Measurements from ENCODE around the gene SPTAN1. TPM values are rescaled to one million over a fixed set of nuclear protein-coding genes. Genes with fewer than 3 reads are reported as not detected.
A peak's percentile ranks its signal among the peaks of the same experiment; 100 is the strongest.

The SPTAN1 gene
- polyA plus RNA-seq, 4 donors: 98.1 to 243 (median 152) TPM

DNA sequence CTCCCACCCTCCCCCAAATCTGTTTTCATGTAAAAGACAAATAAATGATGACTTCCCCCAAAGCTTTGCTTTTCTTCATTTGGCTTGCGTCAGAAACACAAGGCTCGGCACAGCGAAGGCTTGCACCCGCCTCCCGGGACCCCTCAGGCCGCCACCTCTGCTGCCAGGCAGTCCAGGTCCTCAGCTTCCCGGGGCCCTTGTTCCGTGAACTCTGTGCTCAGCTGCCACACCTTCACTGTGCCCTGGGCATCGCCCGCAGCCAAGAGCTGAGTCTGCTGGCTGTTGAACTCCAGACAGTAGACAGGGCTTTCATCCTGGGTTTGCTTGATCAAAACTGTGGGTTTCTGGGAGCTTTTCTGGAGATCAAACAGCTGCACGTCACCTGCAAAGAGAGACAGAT is 81.2 kb downstream of the SPTAN1 start:
- Histone ChIP-seq H3K9me3 (ENCODE audit: control insufficient read depth in 2 of 2, insufficient read depth in 1 of 2, low read depth in 1 of 2, low read length in 1 of 2) (no peaks in the 10 kb centered on the region), H3K27ac (ENCODE audit: low read depth in 1 of 3, low read length in 2 of 3) (peak overlapping the region in 1 of 3 donors; percentile 98), H3K4me3 (ENCODE audit: low read depth in 1 of 3, low read length in 3 of 3) (no peak overlapping the region), H3K36me3 (ENCODE audit: control insufficient read depth in 3 of 3, insufficient read depth in 2 of 3, low read depth in 1 of 3, low read length in 3 of 3) (peaks cover 10 to 97% (median 24%) of the 10 kb centered on the region in 3 donors), H3K27me3 (ENCODE audit: control insufficient read depth in 3 of 3, insufficient read depth in 3 of 3, low read length in 3 of 3) (no peaks in the 10 kb centered on the region), H3K4me1 (ENCODE audit: control insufficient read depth in 3 of 3, insufficient read depth in 2 of 3, low read depth in 1 of 3, low read length in 2 of 3) (peaks cover 0 to 26% (median 5%) of the 10 kb centered on the region in 3 donors)
- DNase-seq (peak in 1 of 2 donors; percentile 78), FAIRE-seq (no peak)
- 66 to 79% (median 73%) methylated on average over 11 of the region's 11 CpGs for WGBS, 3 donors

DNA sequence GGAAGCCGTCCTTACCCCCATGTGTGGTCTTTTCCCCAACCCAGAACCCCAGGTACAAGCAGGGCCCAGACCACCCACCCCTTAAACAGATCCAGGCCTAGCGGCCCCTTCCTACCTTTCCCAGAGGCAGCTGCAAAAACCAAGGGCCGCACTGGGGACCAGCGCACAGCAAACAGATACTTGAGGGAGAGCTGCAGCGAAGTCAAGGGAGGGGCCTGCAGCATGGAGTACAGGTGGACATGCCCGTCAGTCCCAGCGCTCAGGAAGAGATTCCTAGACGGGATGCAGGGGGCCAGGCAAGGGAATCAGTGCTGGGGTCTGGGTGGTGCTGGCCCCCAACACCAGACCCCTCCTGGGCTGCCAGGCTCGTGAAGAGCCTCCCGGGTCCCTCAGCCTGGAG is 81.7 kb downstream of the SPTAN1 start:
- Histone ChIP-seq H3K9me3 (ENCODE audit: control insufficient read depth in 2 of 2, insufficient read depth in 1 of 2, low read depth in 1 of 2, low read length in 1 of 2) (no peaks in the 10 kb centered on the region), H3K36me3 (ENCODE audit: control insufficient read depth in 3 of 3, insufficient read depth in 2 of 3, low read depth in 1 of 3, low read length in 3 of 3) (peaks cover 8 to 92% (median 24%) of the 10 kb centered on the region in 3 donors), H3K4me1 (ENCODE audit: control insufficient read depth in 3 of 3, insufficient read depth in 2 of 3, low read depth in 1 of 3, low read length in 2 of 3) (peaks cover 0 to 26% (median 5%) of the 10 kb centered on the region in 3 donors), H3K4me3 (ENCODE audit: low read depth in 1 of 3, low read length in 3 of 3) (peak overlapping the region in 1 of 3 donors; percentile 46), H3K27me3 (ENCODE audit: control insufficient read depth in 3 of 3, insufficient read depth in 3 of 3, low read length in 3 of 3) (no peaks in the 10 kb centered on the region), H3K27ac (ENCODE audit: low read depth in 1 of 3, low read length in 2 of 3) (peak overlapping the region in 1 of 3 donors; percentile 98)
- no peak for DNase-seq
- WGBS, 3 donors: 87 to 94% (median 94%) methylated on average over 10 of the region's 10 CpGs
- FAIRE-seq: no peak

DNA sequence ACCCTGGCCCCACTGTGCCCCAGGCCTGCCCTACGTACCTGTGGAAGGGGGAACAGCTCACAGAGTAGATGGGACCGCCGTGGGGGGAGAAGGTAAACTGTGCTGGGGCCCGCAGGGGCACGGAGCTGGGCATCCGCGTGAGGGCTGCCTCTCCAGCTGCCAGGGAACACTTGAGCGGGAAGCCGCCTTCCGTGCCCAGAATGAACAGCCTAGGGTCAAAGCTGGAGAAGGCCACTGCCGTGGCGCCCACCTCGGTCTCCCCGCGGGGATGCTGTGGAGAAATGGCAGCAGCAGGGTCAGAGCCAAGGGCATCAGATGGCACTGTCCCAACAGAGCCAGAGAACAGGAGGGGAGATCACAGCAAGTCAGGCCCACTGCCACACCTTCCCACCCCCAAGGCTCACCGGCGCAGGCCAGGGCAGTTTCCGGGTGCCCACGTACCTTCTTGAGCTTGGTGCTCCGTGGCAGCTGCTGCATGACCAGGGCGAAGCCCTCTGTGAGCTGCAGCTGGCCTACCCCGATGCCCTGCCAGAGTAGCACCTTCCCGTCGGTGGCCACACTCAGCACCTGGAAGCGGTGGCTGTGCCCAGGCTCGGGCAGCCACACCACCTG is 82.4 kb downstream of the SPTAN1 start:
- Histone ChIP-seq H3K36me3 (ENCODE audit: control insufficient read depth in 3 of 3, insufficient read depth in 2 of 3, low read depth in 1 of 3, low read length in 3 of 3) (peaks cover 8 to 91% (median 19%) of the 10 kb centered on the region in 3 donors), H3K4me3 (ENCODE audit: low read depth in 1 of 3, low read length in 3 of 3) (peak overlapping the region in 1 of 3 donors; percentile 46), H3K27me3 (ENCODE audit: control insufficient read depth in 3 of 3, insufficient read depth in 3 of 3, low read length in 3 of 3) (no peaks in the 10 kb centered on the region), H3K9me3 (ENCODE audit: control insufficient read depth in 2 of 2, insufficient read depth in 1 of 2, low read depth in 1 of 2, low read length in 1 of 2) (no peaks in the 10 kb centered on the region), H3K4me1 (ENCODE audit: control insufficient read depth in 3 of 3, insufficient read depth in 2 of 3, low read depth in 1 of 3, low read length in 2 of 3) (peaks cover 0 to 26% (median 5%) of the 10 kb centered on the region in 3 donors), H3K27ac (ENCODE audit: low read depth in 1 of 3, low read length in 2 of 3) (peak overlapping the region; percentile 83 to 98 (median 91))
- WGBS, 3 donors: 40 to 77% (median 65%) methylated on average over 20 to 26 of the region's 26 CpGs
- FAIRE-seq: no peak
- DNase-seq: no peak

DNA sequence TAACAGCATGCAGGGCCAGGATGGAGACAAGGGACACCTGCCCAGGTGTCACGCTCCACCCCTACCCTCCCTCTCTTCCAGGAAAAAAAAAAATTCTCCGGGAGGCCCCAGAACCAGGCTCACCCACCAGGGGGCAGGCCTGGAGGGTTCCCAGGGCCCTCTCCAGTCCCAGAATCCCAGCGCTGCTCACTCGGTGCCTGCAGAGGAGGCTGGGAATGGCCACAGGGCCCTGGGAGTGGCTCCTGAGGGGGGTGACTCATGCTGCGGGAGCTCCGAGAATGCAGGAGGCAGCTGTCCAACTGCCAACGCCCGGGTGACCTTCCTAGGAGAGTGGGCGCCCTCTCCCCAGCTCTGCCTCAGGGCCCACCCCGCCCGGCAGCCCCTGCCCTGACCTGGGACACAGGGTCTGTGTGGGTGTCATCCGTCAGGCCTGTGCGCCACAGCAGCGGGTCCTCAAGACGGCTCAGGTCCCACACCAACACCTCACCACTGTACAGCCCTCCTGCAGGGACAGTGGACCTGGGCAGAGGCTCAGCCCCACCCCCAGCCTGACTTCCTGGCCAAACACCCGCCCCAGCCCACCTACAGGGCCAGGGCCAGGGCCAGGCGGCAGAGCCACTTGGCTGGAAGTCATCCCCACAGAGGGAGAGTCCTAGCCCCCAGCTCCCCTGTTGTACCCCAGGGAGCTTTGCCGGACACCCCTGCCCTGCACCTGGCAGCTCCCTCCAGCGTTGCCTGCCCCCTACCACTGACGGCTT is 83.1 kb downstream of the SPTAN1 start:
- Histone ChIP-seq H3K27ac (ENCODE audit: low read depth in 1 of 3, low read length in 2 of 3) (peak overlapping the region; percentile 91 to 98 (median 91)), H3K36me3 (ENCODE audit: control insufficient read depth in 3 of 3, insufficient read depth in 2 of 3, low read depth in 1 of 3, low read length in 3 of 3) (peaks cover 8 to 89% (median 15%) of the 10 kb centered on the region in 3 donors), H3K4me3 (ENCODE audit: low read depth in 1 of 3, low read length in 3 of 3) (peak overlapping the region in 2 of 3 donors; percentile 22 to 46), H3K9me3 (ENCODE audit: control insufficient read depth in 2 of 2, insufficient read depth in 1 of 2, low read depth in 1 of 2, low read length in 1 of 2) (no peaks in the 10 kb centered on the region), H3K27me3 (ENCODE audit: control insufficient read depth in 3 of 3, insufficient read depth in 3 of 3, low read length in 3 of 3) (no peaks in the 10 kb centered on the region), H3K4me1 (ENCODE audit: control insufficient read depth in 3 of 3, insufficient read depth in 2 of 3, low read depth in 1 of 3, low read length in 2 of 3) (peaks cover 0 to 26% (median 5%) of the 10 kb centered on the region in 3 donors)
- FAIRE-seq: no peak
- 12 to 40% (median 24%) methylated on average over 18 to 20 of the region's 20 CpGs for WGBS, 3 donors
- peak; percentile 93 to 97 for DNase-seq

DNA sequence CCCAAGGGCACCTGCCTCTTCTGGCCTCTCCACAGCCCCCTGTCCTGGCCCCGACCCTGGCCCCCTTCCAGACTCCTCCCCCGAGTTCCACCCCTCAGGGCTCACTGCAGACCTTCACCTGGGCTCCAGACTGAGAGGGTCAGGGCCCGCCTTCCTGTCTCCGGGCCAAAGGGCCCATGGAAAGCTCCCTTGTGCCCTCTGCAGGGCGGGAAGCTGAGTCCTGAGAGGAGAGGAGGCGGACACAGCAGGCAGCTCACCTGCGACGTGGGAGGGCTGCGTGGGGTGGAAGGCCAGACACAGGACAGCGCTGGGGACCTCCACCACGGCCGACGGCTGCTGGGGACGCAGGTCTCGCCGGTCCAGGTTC is 83.6 kb downstream of the SPTAN1 start:
- WGBS, 3 donors: 35 to 68% (median 48%) methylated on average over 16 of the region's 16 CpGs
- Histone ChIP-seq H3K27me3 (ENCODE audit: control insufficient read depth in 3 of 3, insufficient read depth in 3 of 3, low read length in 3 of 3) (no peaks in the 10 kb centered on the region), H3K36me3 (ENCODE audit: control insufficient read depth in 3 of 3, insufficient read depth in 2 of 3, low read depth in 1 of 3, low read length in 3 of 3) (peaks cover 8 to 88% (median 15%) of the 10 kb centered on the region in 3 donors), H3K27ac (ENCODE audit: low read depth in 1 of 3, low read length in 2 of 3) (peak overlapping the region; percentile 91 to 98 (median 91)), H3K4me1 (ENCODE audit: control insufficient read depth in 3 of 3, insufficient read depth in 2 of 3, low read depth in 1 of 3, low read length in 2 of 3) (peaks cover 0 to 26% (median 5%) of the 10 kb centered on the region in 3 donors), H3K9me3 (ENCODE audit: control insufficient read depth in 2 of 2, insufficient read depth in 1 of 2, low read depth in 1 of 2, low read length in 1 of 2) (no peaks in the 10 kb centered on the region), H3K4me3 (ENCODE audit: low read depth in 1 of 3, low read length in 3 of 3) (peak overlapping the region in 2 of 3 donors; percentile 22 to 43)
- peak; percentile 74 to 86 for DNase-seq
- no peak for FAIRE-seq

DNA sequence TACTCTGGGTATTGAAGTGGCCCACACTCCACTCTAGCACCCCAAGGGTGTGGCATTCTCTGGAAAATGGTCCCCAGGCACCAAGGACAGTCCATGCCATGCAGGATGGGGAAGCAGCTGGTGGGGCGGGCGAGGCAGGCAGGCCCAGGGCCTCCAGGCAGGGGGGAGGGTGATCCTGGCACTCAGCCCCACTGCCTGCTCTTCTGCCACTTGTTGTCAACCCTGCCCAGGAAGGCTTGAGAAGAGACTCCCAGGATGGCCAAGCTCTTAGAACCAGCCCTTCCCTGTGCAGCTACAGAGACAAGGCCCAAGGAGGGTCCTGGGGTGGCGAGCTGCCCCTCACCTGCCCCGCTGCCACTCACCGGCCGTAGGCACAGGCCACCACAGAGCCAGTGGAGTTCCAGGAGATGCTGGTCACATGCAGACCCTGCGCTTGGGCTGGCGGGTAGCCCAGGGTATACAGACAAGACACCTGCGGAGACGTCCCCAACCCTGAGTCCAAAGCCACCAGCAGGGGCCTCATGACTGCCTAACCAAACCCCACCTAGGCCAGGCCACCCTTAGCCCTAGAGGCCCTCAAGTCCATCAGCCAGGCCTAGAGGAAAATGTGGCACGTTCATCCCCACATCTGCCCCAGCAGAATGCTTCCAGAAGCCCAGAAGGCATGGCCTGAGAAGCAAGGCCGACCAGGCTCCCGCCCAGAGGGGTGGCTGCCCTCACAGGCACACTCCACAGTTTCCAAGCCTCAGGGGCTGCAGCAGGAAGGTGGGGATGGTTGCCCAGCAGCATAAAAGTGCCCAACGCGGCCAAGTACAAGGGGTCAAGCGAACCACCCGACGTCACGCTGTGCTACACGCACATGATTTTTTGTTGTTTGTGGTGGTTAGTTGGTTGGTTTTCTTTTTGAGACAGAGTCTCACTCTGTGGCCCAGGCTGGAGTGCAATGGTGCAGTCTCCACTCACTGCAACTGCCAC is 84.5 kb downstream of the SPTAN1 start:
- DNase-seq (no peak), FAIRE-seq (no peak)
- H3K36me3 ChIP-seq (ENCODE audit: control insufficient read depth in 3 of 3, insufficient read depth in 2 of 3, low read depth in 1 of 3, low read length in 3 of 3): peaks cover 8 to 87% (median 14%) of the 10 kb centered on the region in 3 donors
- no peak overlapping the region for H3K4me3 ChIP-seq (ENCODE audit: low read depth in 1 of 3, low read length in 3 of 3)
- peaks cover 0 to 26% (median 5%) of the 10 kb centered on the region in 3 donors for H3K4me1 ChIP-seq (ENCODE audit: control insufficient read depth in 3 of 3, insufficient read depth in 2 of 3, low read depth in 1 of 3, low read length in 2 of 3)
- 88 to 89% (median 89%) methylated on average over 20 of the region's 20 CpGs for WGBS, 3 donors
- peak overlapping the region; percentile 91 to 98 (median 91) for H3K27ac ChIP-seq (ENCODE audit: low read depth in 1 of 3, low read length in 2 of 3)
- no peaks in the 10 kb centered on the region for H3K9me3 ChIP-seq (ENCODE audit: control insufficient read depth in 2 of 2, insufficient read depth in 1 of 2, low read depth in 1 of 2, low read length in 1 of 2)
- no peaks in the 10 kb centered on the region for H3K27me3 ChIP-seq (ENCODE audit: control insufficient read depth in 3 of 3, insufficient read depth in 3 of 3, low read length in 3 of 3)

DNA sequence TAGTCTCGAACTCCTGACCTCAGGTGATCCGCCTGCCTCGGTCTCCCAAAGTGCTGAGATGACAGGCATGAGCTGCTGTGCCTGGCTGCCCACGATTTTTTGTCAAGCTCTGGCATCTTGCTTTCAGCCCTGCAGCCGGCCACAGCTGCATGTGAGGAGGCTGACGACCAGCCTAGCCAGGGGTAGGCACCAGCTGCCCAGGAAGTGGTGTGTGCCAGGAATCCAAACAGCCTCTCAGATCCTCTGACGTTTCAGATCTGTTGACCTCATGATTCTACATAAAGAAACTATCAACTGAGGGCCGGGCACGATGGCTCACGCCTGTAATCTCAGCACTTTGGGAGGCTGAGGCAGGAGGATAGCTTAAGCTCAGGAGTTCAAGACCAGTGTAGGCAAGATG is 85.3 kb downstream of the SPTAN1 start:
- Histone ChIP-seq H3K27me3 (ENCODE audit: control insufficient read depth in 3 of 3, insufficient read depth in 3 of 3, low read length in 3 of 3) (no peaks in the 10 kb centered on the region), H3K27ac (ENCODE audit: low read depth in 1 of 3, low read length in 2 of 3) (no peak overlapping the region), H3K4me3 (ENCODE audit: low read depth in 1 of 3, low read length in 3 of 3) (no peak overlapping the region), H3K36me3 (ENCODE audit: control insufficient read depth in 3 of 3, insufficient read depth in 2 of 3, low read depth in 1 of 3, low read length in 3 of 3) (peaks cover 3 to 79% (median 7%) of the 10 kb centered on the region in 3 donors), H3K9me3 (ENCODE audit: control insufficient read depth in 2 of 2, insufficient read depth in 1 of 2, low read depth in 1 of 2, low read length in 1 of 2) (no peaks in the 10 kb centered on the region), H3K4me1 (ENCODE audit: control insufficient read depth in 3 of 3, insufficient read depth in 2 of 3, low read depth in 1 of 3, low read length in 2 of 3) (peaks cover 0 to 26% (median 5%) of the 10 kb centered on the region in 3 donors)
- DNase-seq (no peak), FAIRE-seq (no peak)
- WGBS, 3 donors: 69 to 75% (median 69%) methylated on average over 10 of the region's 10 CpGs

DNA sequence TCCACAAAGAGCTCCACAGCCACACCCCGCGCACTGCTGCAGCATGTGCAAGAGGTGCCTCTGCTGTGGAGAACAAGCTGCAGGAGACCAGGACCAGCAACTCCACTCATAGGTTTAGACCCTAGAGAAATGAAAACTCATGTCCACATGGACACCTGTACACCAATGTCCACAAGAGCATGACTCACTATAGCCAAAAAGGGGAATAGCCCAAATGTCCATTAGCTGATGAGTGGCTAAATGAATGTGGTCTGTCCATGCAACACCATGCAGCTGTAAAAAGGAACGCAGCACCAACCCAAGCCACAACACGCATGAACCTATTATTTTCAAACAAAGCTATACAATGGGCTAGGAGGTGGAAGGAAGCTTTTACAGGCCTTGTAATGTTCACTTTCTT is 86.2 kb downstream of the SPTAN1 start:
- Histone ChIP-seq H3K9me3 (ENCODE audit: control insufficient read depth in 2 of 2, insufficient read depth in 1 of 2, low read depth in 1 of 2, low read length in 1 of 2) (no peaks in the 10 kb centered on the region), H3K27ac (ENCODE audit: low read depth in 1 of 3, low read length in 2 of 3) (no peak overlapping the region), H3K36me3 (ENCODE audit: control insufficient read depth in 3 of 3, insufficient read depth in 2 of 3, low read depth in 1 of 3, low read length in 3 of 3) (peaks cover 0 to 70% (median 3%) of the 10 kb centered on the region in 3 donors), H3K4me3 (ENCODE audit: low read depth in 1 of 3, low read length in 3 of 3) (no peak overlapping the region), H3K4me1 (ENCODE audit: control insufficient read depth in 3 of 3, insufficient read depth in 2 of 3, low read depth in 1 of 3, low read length in 2 of 3) (peaks cover 0 to 26% (median 5%) of the 10 kb centered on the region in 3 donors), H3K27me3 (ENCODE audit: control insufficient read depth in 3 of 3, insufficient read depth in 3 of 3, low read length in 3 of 3) (no peaks in the 10 kb centered on the region)
- WGBS, 3 donors: 97 to 98% (median 98%) methylated on average over 4 of the region's 4 CpGs
- FAIRE-seq (no peak), DNase-seq (no peak)
